ENCODE measurements around the gene RRP8. TPM values are rescaled to one million over a fixed set of nuclear protein-coding genes. Genes with fewer than 3 reads are reported as not detected.

Gene RRP8
- total RNA-seq, 1 donor from 2014 or later, result 10.3 TPM

GRCh38 chr11:6635082-6635932, 31.9 kb upstream of the RRP8 start:
- FAIRE-seq (peak; percentile 13), DNase-seq (ENCODE audit: low read depth) (no peak)
- H3K27me3 ChIP-seq (ENCODE audit: control insufficient read depth, insufficient read depth, low read length), result peaks cover 7% of the 10 kb centered on the region
- TF ChIP-seq, protein P1, sequence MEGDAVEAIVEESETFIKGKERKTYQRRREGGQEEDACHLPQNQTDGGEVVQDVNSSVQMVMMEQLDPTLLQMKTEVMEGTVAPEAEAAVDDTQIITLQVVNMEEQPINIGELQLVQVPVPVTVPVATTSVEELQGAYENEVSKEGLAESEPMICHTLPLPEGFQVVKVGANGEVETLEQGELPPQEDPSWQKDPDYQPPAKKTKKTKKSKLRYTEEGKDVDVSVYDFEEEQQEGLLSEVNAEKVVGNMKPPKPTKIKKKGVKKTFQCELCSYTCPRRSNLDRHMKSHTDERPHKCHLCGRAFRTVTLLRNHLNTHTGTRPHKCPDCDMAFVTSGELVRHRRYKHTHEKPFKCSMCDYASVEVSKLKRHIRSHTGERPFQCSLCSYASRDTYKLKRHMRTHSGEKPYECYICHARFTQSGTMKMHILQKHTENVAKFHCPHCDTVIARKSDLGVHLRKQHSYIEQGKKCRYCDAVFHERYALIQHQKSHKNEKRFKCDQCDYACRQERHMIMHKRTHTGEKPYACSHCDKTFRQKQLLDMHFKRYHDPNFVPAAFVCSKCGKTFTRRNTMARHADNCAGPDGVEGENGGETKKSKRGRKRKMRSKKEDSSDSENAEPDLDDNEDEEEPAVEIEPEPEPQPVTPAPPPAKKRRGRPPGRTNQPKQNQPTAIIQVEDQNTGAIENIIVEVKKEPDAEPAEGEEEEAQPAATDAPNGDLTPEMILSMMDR (IDR thresholded peaks at IDR 0.05; ENCODE audit: insufficient read depth, low read length, severe bottlenecking), result no peak
- H3K4me3 ChIP-seq (ENCODE audit: low read depth, low read length), result no peak overlapping the region
- no peaks in the 10 kb centered on the region for H3K36me3 ChIP-seq (ENCODE audit: control insufficient read depth, insufficient read depth, low read length)

- FAIRE-seq, result no peak
- H3K27me3 ChIP-seq (ENCODE audit: control insufficient read depth, insufficient read depth, low read length), result peaks cover 12% of the 10 kb centered on the region
- no peak for DNase-seq (ENCODE audit: low read depth)
- no peak overlapping the region for H3K4me3 ChIP-seq (ENCODE audit: low read depth, low read length)
- TF ChIP-seq, protein P1 (IDR thresholded peaks at IDR 0.05; ENCODE audit: insufficient read depth, low read length, severe bottlenecking), result no peak
- H3K36me3 ChIP-seq (ENCODE audit: control insufficient read depth, insufficient read depth, low read length), result no peaks in the 10 kb centered on the region
Measured at GRCh38 chr11:6634534-6634933, 31.1 kb upstream of the RRP8 start.

- no peaks in the 10 kb centered on the region for H3K36me3 ChIP-seq (ENCODE audit: control insufficient read depth, insufficient read depth, low read length)
- H3K27me3 ChIP-seq (ENCODE audit: control insufficient read depth, insufficient read depth, low read length), result peaks cover 15% of the 10 kb centered on the region
- DNase-seq (ENCODE audit: low read depth) (no peak), FAIRE-seq (peak; percentile 79)
- no peak overlapping the region for H3K4me3 ChIP-seq (ENCODE audit: low read depth, low read length)
- TF ChIP-seq, protein P1 (IDR thresholded peaks at IDR 0.05; ENCODE audit: insufficient read depth, low read length, severe bottlenecking), result no peak
Measured at GRCh38 chr11:6633422-6634408, 30.3 kb upstream of the RRP8 start.

DNA sequence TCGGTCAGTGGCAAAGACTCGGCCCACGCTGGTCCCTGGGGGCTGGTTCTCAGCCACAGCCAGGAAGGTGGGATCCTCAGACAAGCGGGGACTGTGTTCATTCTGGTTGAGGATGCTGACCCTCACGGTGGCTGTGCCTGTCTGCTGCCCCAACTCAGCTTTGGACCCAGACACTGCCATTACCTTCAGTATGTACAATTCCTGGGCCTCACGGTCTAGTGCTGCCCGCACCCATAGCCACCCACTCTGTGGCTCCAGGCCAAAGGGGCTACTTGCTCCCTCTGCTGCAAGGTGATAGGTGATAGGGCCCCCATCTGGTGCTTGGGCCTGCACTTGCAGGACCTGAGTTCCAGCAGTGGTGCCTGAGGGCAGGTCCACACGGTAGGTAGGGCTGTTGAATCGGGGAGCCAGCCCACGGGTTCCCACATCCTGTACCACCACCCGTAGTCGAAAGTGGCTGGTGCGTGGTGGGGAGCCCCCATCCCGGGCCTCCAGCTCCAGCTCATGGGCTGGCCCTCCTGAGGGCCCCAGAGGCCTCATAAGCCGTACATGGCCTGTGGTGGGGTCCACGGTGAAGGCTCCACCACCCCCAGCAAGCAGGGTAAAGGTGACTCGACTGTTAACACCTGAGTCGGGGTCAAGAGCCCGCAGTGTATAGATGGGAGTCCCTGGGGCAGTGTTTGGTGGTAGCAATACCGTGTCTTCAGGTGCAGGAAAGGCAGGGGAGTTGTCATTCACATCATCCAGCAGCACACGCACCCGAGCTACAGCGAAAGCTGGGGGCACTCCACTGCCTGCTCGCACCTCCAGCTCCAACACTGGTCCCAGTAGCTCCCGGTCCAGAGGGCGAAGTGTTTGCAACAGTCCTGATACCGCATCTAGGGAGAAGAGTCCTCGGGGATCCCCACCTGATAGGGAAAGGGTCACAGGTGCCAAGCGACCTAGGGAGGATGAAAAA, 29.0 kb upstream of the RRP8 start:
- FAIRE-seq (no peak), DNase-seq (ENCODE audit: low read depth) (no peak)
- no peak overlapping the region for H3K4me3 ChIP-seq (ENCODE audit: low read depth, low read length)
- H3K36me3 ChIP-seq (ENCODE audit: control insufficient read depth, insufficient read depth, low read length), result no peaks in the 10 kb centered on the region
- peaks cover 19% of the 10 kb centered on the region for H3K27me3 ChIP-seq (ENCODE audit: control insufficient read depth, insufficient read depth, low read length)
- TF ChIP-seq, protein P1 (IDR thresholded peaks at IDR 0.05; ENCODE audit: insufficient read depth, low read length, severe bottlenecking), result no peak

DNA sequence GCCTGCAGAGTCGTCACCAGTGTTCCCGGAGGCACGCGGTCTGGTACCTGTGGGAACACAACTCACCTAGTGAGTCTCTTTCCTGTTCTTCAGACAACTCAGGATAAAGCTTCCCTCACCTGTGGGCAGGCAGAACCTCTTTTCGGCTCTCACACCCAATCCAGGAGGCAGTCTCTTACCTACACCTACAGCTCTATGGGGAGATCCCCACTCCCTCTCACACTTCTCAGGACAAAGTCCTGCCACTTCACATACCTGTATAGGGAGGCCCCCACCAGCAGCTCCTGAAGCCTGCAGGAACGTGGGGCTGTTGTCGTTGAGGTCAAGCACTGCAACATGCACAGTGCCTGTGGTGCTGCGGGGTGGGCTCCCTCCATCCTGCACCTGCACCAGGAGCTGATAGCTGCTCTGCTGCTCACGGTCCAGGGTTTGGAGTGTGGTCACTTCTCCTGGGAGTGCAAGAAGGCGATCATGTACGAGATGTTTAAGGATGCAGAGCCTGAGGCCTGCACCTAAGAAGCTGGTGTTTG, 28.0 kb upstream of the RRP8 start:
- FAIRE-seq, result no peak
- no peak for DNase-seq (ENCODE audit: low read depth)
- Histone ChIP-seq H3K27me3 (ENCODE audit: control insufficient read depth, insufficient read depth, low read length) (peaks cover 19% of the 10 kb centered on the region), H3K4me3 (ENCODE audit: low read depth, low read length) (no peak overlapping the region), H3K36me3 (ENCODE audit: control insufficient read depth, insufficient read depth, low read length) (no peaks in the 10 kb centered on the region)
- TF ChIP-seq, protein P1 (IDR thresholded peaks at IDR 0.05; ENCODE audit: insufficient read depth, low read length, severe bottlenecking), result no peak

Measured in bronchial epithelial cell (primary cell).